Fibroblast of skin of scalp (primary cell): ENCODE measurements around the gene FBLN2.
"Not testable (repeated sequence)": the region's sequence is repeated elsewhere in the genome, so short reads cannot be mapped to it uniquely, and the experiment has no call there.

ENCODE experiments used
- DNase-seq: peaks from one replicate; pipeline ENCODE4 v3.0.0-alpha.2; 2013

FBLN2 gene

DNA sequence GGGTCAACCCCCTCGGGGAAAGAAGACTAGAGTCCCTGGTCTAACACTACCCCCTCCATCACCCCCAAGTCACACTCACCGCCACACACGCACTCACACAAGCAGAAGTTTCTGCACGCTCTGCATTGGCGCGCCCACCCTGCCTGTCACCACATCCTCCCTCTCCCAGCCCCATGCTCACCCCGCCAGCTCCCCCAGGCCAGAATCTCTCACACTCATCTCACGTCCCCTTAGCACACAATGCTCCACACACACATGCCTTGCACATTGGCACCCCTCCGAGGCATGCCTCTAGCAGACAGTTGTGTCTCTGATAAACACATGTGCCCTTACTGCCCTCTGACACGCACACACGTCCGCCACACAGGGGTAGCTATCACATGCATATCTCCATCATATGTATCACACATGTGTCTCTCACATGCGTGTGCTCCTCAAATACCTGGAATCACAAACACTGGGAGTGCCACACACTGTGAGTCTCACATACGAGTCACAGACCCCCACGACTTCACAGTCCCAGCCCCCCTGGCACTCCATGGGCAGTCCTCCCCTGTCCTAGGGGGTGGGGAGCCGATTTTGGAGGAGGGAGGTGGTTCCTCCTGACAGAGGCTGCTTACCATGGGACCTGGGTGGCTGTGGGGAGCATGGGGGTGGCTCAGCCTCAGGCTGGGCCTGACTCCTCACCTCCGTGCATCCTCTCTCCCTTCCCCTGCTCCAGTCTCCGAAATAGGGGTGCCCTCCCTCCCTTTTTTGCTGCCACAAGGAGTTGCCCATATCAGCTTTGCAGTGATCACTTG lies 898 bp downstream of the FBLN2 start:
- no peak for DNase-seq

GRCh38 chr3:13550423-13550690 lies 1.4 kb downstream of the FBLN2 start:
- no peak for DNase-seq

GRCh38 chr3:13550791-13551360 lies 2.0 kb downstream of the FBLN2 start:
- DNase-seq = no peak

- DNase-seq = no peak
Measured at GRCh38 chr3:13552857-13553652, 4.1 kb downstream of the FBLN2 start.

DNA sequence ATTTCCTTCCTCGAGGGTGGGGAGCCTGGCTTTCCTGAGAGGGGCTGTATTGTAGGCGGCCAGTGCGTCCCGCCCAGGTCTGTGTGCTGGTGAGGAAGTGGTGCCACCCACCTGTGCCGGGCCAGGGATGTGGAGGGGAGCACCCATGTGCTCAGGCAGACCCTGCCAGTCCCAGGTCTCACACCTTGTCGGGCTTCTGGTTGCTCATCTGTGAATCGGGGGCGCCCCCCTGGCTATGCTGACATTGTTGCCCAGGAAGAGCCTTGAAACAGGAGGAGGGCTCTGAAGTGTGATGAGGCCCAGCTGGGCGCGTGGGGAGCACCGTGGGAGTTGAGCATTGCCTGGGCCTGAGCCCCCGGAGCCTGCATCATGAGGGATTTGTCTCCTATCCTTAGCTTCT lies 4.8 kb downstream of the FBLN2 start:
- no peak for DNase-seq

DNA sequence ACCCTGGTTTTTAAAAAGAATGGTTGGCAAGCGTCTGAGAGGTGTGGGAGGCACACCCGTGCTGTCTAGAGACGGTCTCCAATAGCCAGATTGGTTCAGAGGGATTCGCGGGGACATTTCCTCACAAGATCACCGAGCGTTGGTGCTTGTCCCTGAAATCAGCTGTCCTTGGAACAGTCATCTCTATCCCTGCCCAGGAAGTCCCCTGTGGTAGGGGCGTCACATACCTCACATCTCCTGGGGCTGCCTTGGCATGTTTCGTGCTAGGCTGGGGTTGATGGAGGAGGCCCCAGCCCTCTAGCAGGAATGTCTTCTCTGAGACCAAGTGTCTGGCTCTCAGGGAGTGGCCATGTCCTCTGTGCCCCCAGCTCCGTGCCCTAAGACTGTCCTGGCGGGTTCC lies 6.8 kb downstream of the FBLN2 start:
- peak; percentile 67 for DNase-seq

- no peak for DNase-seq
Measured at GRCh38 chr3:13556207-13556606, 7.3 kb downstream of the FBLN2 start.

DNA sequence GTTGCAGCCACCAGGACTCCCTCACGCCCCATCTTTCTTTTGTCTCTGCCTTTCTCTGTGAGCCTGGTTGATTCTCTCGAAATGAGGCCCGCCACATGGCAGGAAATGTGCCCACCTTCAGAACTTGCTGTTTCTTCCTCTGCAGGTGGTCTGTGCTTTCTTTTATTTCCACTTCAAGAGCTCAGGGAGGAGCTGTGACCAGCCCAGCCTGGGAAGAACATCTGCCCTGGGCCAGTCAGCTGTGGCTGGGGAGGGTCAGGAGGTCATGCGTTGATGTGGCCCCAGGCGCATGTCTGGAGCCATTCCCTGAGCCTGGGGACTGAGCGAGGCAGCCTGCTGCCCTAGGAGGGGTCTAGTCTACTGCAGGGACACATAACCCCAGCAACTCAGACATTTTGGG lies 8.0 kb downstream of the FBLN2 start:
- no peak for DNase-seq

- DNase-seq = no peak
Measured at GRCh38 chr3:13557417-13557816, 8.5 kb downstream of the FBLN2 start.

DNA sequence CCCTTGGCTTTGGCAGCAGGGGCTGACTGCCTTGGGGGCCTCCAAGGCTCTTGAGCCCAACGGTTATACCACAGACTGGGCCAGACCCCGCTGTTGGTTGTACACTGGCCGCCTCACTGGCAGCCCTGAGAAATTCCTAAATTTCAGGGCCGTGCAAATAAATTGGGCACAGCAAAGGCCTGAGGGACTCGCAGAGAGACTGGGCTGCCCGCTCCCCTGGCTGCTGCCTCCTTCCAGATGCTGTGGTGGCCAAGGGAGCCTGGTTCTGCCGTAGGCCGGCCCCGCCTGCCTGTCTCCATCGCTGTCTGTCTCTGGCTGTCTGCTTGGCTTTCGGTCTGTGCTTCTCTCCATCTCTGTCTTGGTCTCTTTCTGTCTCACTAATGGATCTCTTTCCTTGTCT lies 9.0 kb downstream of the FBLN2 start:
- no peak for DNase-seq

DNA sequence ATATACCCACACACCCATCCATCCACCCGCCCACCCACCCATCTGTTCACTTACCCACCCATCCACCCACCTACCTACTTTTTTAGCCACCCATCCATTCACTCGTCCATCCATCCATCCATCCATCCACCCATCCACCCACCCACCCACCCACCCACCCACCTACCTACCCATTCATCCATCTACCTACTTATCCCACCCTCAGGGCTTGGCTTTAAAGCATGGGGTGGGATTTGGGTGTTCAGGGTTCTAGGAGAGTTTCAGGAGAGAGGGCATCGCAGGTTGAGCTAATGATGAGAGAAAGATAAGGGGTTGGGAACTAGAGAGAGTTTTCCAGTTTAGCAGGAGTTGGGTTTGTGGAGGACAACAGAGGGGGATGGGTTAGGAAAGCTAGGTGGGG lies 9.7 kb downstream of the FBLN2 start:
- no peak for DNase-seq

GRCh38 chr3:13559764-13560525 lies 11.0 kb downstream of the FBLN2 start:
- DNase-seq = no peak

GRCh38 chr3:13561376-13561775 lies 12.5 kb downstream of the FBLN2 start:
- DNase-seq = no peak

GRCh38 chr3:13561967-13562366 lies 13.0 kb downstream of the FBLN2 start:
- no peak for DNase-seq

DNA sequence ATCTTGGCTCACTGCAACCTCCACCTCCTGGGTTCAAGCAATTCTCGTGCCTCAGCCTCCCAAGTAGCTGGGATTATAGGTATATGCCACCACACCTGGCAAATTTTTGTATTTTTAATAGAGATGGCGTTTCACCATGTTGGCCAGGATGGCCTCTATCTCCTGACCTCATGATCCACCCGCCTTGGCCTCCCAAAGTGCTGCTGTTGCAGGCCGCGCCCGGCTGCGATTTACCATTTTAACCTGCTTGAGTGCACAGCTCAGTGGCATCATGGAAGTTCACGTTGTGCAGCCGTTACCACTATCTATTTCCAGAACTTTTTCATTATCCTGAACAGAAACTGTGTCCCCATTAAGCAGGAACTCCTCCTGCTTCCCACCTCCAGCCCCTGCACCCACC lies 13.5 kb downstream of the FBLN2 start:
- not testable (repeated sequence) for DNase-seq

GRCh38 chr3:13563321-13563720 lies 14.4 kb downstream of the FBLN2 start:
- DNase-seq = no peak

DNA sequence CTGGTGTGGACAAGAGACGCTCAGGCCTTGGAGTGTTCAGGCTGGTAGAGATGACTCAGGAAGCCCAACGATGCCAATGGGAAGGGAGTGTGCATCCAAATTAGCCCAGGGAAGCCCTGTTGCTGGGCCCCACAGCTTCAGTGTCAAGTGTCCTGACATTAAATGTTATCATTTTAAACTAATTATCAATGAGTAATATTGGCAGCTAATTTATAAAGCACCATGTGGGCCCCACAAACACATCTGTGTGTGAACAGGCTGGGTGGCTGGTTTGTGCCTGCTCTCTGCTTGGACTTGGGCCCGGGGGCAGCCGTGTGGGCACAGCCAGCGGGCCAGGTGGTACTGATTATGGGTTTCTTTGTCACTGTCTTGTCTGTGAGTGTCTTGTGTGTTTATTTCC lies 15.0 kb downstream of the FBLN2 start:
- no peak for DNase-seq

GRCh38 chr3:13564751-13565560 lies 16.0 kb downstream of the FBLN2 start:
- no peak for DNase-seq

DNA sequence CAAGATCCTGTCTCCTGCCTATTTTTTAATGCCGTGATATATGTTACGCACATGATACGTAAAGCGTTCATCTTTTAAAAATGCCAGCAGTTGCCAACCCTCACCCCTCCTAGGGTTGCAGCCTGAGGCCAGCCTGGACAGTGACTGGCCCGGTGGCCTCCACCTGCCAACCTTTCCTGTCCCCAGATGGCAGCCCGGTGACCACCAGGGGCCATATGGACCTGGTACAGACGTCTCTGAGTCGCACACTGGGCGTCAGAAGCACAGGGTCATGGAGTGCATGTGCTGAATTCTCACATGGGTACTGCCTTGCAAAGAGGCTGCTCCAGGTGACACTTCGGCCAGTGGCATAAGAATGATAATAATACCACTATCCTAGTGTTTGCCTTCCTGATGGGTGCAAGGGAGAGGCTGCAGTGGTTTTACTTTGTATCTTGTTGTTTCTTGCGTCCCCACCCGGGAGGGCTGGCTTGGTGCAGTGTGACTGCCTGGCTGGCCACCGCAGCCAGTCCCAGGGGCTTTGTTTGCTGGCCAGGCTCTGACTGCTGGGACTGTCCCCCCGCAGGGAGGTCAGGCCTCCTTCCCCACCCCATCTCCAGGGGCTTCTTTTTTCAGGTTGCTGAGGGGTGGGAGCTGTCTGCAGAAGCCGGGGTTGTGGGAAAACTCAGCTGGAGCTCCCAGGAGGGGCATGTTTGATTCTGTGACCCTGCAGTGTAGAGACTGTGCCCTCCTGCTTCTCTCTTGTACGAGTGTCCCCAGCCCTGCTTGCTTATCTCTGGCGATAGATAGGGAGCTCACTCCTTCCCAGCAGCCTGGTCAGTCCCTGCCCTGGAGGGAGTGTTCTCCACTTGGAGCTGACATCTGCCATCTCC lies 16.9 kb downstream of the FBLN2 start:
- no peak for DNase-seq

GRCh38 chr3:13566453-13566748 lies 17.5 kb downstream of the FBLN2 start:
- no peak for DNase-seq

GRCh38 chr3:13566769-13567310 lies 17.9 kb downstream of the FBLN2 start:
- no peak for DNase-seq
